HG03558 (cell line): ENCODE data around the gene UQCC3.
"Not testable (repeated sequence)": the region's sequence is repeated elsewhere in the genome, so short reads cannot be mapped to it uniquely, and the experiment has no call there.

Experiments used
- ATAC-seq: cut with Tn5 transposase; IDR thresholded peaks from one replicate; pipeline ENCODE4 v1.9.1; 2021; ENCODE audit warnings: moderate number of reproducible peaks; ENCODE audit not compliant: unreplicated experiment; ENCODE audit errors: extremely low read depth

The UQCC3 gene

DNA sequence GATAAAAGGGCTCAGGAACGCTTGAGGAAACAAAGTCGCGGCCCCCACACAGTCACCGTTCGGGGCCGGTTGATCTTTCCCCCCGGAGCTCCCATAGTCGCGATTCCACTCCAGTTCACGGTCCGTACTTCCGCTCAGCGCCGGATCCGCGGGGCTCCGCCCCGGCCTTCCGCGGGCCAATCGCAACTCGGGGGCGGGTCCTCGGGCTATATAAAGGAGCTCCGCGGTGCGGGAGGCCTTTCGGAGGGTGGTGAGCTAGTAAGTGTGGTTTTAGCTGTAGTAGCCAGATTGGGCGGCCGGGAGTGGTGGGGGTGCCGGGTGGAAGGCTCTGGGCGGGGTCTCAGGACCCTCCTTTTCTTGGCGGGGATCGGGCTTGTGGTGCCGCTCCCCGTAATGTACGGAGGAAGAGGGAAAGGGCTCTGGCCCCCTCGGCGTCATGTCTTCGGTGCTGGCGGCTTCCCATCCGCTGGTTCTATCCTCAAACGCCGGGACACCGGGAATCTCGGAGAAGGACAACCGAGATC, 6.3 kb upstream of the UQCC3 start, which contains the start of the genes C11orf98 and CSKMT:
C11orf98 (minus strand) TSS at position 136 of the 524 bp plus-strand sequence; CDS start at position 95, 41 bp downstream.
CSKMT (plus strand) TSS at position 238 of the 524 bp plus-strand sequence. CDS start 568 bp downstream, outside the sequence.
- ATAC-seq = peak; percentile 62

DNA sequence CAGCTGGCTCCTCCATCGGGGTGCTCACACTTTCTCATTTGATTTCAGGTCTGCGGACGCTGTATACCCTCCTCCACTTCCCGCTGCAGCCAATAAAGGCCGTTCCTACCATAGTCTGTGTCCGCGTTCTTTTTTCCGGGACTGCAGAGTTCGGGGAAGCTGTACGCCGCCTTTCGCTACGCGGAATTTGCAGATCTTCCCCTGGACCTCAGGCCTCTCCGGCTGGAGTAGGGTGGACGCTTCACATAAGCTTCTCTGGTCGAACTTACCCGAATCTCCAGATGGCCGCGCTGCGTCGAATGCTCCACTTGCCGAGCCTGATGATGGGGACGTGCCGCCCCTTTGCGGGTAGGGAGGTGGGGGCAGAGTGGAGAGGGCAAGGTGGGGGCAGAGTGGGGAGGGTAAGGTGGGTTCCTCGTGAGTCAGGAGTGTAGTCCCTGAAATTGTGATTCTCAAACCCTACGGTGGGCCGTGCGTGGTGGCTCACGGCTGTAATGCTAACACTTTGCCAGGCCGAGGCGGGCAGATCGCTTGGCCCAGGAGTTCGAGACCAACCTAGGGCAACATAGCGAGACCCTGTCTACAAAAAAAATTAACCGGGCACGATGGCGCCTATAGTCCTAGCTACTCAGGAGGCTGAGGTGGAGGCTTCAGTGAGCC, 5.7 kb upstream of the UQCC3 start:
- ATAC-seq = peak; percentile 17

DNA sequence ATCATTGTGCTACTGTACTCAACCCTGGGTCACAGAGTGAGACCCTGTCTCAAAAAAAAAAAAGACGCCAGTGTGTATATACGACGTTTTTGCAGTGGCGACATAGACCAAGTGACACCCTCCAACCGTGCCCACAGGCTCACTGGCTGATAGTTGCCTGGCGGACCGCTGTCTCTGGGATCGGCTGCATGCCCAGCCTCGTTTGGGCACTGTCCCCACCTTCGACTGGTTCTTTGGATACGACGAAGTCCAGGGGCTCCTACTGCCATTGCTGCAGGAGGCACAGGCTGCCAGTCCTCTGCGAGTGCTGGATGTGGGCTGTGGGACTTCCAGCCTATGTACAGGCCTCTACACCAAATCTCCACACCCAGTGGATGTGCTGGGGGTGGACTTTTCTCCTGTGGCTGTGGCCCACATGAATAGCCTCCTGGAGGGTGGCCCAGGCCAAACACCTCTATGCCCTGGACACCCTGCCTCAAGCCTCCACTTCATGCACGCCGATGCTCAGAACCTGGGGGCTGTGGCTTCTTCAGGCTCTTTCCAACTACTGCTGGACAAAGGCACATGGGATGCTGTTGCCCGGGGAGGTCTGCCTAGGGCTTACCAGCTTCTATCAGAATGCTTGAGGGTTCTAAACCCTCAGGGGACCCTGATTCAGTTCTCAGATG, 5.1 kb upstream of the UQCC3 start:
- ATAC-seq = no peak

DNA sequence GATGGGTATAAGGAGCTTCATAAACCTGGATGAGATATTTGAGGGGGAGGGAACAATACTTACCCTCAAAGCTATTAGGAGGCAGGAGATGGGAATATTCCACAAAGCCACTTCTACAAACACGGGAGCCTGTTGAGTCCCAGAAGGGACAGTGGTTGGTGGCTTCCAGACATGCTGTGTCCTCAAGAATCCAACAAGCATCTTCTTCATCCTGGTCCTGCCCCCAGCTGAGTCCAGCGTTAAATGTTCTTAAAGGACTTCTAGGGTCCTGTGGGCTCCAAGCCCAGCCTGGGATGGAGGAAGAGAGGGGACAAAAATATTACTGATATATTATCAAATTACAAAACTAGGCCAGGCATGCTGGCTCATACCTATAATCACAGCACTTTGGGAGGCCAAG, 4.0 kb upstream of the UQCC3 start:
- no peak for ATAC-seq

DNA sequence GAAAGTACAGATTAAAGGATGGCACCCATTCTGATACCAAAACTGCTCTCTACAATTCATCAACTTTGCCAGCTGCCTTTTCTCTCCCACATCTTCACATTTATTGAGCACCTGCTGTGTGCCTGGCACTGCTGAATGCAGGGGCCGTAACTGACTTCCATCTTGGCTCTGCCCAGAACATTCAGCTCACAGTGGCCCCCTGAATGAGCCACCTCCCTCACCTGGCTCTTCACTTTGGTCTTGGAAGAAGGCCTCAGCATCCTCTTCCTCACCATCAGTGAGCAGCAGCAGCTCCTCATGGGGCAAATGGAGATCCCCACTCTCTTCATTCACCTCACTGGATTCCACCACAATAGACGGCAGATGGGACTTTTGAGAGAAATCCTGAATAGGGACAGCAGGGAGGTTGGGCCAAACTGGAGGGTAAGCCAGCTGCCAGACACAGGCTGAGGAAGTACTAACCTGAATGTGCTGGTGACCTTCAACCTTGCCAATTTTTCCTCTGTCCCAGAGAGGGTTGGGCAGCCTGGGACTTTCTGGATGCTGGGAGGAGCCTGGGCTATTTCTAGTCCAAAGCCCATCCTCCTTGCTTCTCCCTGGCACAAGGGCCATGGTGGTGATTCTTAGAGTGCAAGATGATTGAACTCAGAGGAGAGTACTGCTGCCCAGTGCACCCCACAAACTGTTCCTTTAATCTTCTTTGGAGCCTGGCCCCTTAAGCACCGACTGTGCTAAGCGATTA, 1.9 kb upstream of the UQCC3 start:
- ATAC-seq = no peak

DNA sequence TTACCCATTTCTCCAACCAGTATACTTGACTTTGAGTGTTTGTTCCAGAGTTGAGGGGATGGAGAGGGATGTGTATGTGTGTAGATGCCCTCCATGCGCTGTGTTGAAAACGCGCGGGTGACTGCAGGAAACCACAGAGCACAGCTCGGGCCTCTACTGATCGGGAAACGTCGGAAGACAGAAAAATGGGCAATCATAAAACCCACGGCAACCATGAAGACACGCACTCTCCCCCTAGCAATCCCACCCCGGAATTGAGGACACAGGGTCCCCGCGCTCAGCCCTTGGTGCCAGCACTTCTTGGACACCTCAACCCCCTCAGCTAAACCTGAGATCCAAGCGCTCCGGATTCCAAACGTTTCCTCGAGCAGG, 251 bp upstream of the UQCC3 start:
- no peak for ATAC-seq

DNA sequence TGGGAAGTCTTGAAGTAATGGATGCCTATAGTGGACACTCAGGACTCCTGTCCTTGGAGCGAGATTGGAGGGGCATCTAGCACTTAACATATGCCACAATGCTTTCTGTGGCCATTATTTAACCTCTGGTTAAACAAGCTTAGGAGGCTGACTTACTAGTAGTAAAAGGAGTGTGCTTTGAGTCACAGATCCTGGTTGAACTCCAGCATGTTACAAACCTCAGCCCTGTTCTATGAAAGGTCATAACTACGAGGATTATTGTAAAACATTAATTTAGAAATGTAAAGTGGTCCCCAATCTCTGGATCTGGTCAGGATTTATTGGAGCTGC, 1.7 kb downstream of the UQCC3 start:
- ATAC-seq = no peak

DNA sequence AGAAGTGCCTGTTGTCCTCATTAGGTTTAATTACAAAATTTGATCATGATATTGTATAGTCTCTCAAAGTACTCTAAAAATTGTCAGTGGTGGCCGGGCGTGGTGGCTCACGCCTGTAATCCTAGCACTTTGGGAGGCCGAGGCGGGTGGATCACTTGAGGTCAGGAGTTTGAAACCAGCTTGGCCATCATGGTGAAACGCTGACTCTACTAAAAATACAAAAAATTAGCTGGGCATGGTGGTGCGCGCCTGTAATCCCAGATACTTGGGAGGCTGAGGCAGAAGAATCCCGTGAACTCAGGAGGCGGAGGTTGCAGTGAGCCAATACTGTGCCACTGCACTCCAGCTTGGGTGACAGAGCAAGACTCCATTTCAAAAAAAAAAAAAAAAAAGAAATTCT, 3.9 kb downstream of the UQCC3 start:
- not testable (repeated sequence) for ATAC-seq

DNA sequence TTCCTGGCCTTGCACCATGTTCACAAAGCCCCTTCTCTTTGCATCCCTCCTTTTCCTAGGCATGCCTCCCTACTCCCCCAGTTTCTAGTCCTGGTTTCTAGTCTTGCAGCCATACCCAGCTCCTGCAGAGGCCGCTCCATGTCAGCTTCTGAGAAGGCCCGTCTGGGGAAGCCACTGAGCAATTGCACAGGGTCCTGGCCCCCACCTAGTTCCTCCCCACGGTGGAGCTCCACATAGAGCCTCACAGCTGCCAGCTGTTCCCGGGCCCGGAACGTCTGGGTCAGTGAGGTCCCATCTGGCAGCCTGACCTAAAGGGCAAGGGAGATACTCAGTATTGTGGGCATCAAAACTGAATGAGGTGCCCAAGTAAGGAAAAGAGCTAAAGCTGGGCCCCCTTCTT, 5.2 kb downstream of the UQCC3 start:
- ATAC-seq = no peak

DNA sequence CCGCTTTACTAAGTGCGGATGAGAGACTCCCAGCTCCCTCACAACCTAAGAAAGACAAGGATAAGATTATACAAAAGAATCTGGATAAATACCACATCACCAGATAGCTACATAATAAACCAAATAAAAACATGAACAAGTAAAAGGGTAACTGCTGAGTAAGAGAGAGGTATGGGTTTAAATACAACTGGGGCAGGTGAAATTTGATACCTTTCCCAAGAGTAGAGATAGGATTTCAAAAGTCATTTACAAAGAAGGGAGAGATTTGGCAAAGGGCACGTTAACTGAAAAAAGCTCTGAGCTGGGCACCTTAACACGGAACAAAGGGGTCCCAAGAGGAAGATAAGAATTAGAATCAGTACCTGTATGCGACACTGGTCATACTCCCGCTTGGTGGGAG, 5.7 kb downstream of the UQCC3 start:
- ATAC-seq = no peak

DNA sequence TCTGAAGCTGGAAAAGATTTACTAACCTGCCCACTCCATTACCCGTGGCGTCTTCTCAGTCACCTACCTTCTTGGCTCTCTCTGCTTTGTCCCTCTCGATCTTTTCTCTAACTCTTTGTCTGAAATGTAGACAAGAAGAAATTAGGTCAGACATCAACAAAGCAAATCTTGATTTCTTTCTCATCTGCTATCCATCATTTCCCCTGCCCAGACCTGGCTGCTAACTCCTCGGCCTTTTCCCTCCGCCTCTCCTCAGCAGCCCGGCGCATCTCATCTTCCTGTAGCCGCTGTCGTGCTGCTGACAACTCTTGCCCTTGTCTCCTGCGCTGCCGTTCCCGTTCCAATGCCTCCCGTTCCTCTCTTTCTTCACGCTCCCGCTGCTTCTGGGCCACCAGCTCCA, 6.2 kb downstream of the UQCC3 start:
- no peak for ATAC-seq

DNA sequence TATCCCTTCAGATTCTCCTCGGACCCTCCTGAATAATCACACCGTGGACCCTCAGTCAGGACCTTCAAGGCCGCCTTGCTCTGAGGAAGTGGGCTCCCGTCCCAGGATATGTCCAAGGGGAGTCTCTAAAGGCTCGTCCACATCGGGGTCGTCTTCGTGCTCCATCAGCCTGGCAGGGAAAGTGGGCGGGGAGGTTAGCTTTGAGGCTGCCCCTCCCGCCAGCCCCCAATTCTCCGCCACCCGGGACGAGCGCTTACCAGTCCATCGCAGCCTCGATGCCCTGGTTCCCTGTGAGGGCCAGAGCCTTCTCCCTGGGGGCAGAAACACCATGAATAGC, 6.9 kb downstream of the UQCC3 start:
- ATAC-seq = no peak

DNA sequence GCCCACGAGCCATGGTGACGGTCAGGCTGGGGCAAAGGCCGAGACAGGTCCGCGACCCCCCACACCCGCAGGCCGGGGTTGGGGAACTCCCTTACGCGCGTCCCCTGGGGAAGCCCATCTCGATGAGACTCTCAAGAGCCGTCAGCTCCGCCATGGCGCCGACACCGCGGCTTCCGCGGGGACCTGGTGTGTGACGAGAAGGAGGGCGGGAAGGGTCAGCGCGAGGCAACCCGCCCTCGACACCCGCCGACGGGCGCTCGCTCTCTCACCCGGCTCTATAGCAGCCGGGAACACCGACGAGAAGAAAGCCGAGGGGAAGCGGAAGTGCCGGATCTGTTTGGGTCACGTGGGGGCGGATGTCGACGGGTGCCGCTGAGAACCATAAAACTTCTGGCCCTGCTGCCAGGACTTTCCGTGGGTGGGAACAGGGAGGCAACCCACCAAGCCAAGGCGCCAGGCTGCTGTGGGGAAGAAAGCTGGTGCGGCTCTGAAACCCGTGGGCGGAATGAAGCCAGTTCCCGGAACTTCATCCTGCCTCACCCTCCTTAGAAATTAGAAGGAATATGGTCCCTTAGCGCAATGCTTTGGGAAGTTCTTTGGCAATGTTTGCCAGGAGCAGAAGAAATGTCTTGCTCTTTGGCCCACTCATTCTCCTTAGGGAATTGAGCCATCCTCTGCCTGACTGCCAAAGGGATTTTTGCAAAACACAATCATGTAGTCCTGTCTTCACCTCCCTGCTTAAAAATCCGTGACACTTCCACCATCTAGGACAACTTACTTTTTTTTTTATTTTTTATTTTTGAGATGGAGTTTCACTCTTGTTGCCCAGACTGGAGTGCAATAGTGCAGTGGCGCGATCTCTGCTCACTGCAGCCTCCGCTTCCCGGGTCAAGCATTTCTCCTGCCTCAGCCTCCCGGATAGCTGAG, 7.6 kb downstream of the UQCC3 start, which contains the start of gene UBXN1:
UBXN1 (minus strand) TSS at position 304 of the 927 bp plus-strand sequence; CDS start at position 154, 150 bp downstream.
- no peak for ATAC-seq

DNA sequence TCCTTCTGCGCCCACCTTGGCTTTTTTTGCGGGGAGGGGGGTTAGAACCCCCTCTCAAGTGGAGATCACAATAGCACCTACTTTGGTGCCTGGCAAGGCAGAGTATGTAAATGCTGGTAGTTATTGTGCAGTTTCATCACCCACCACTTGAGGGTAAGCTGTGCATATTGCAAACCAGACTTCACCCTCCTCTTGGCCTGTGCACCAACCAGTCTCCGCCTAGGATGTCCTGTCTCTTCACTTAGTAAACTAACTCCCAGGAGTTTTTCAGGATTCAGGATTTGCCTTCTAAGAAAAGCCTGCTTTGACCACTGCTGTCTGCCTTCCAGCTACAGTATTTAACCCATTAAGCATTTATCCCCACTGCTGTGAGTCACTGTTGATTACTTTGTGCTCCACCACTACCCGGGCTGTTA, 9.4 kb downstream of the UQCC3 start:
- ATAC-seq = no peak

DNA sequence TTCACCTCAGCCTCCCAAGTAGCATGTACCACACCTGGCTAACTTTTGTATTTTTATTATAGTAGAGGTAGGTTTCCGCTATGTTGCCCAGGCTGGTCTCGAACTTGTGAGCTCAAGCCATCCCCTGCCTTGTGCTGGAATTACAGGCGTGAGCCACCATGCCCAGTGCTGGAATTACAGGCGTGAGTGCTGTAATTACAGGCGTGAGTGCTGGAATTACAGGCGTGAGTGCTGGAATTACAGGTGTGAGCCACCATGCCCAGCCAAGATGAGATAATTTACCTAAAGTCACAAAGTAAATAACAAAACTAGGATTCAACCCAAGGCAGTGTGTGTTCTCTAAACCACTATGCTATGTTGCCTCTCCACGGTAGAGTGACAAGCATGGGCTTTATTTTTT, 11.0 kb downstream of the UQCC3 start:
- ATAC-seq = no peak

DNA sequence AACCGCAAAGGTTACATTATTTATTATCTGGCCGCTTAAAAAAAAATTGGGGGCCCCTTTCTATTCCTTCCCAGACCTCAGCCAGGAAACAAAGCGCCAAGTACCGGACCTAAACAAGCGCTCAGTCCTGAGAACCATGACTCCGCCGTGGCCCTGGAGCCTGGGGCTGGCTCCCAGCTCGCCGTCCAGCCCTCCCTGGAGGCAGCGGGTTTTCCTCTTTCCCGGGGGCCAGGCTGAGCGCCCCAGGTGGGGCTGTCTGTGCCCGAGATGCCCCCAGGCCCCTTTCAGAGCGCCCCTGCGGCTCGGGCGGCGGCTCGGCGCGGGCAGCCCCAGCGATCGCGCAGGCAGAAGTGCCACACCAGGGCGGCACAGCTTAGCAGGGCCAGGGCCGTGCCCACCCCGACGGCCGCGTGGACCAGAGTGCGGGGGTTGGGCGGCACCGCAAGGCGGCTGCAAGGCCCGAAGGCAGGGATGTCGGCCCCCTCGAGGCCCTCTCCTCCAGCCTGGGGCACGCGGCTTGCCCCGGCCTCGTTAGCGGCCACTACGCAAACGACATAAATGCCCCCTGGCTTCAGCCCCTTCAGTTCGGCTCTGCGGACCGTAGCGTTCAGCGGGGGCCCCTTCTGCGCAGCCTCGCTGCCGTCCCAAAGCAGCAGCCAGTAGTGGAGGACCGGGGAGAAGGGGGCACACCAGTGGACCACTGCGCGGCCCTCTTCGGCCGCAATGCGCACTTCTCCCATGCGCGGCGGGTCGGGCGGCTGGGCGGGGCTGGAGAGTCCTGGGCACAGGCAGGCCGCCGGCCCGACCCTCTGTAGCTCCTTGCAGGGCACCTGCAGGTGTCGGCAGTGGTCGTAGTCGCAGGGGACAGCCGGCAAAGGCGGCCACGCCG, 16.3 kb downstream of the UQCC3 start:
- no peak for ATAC-seq

DNA sequence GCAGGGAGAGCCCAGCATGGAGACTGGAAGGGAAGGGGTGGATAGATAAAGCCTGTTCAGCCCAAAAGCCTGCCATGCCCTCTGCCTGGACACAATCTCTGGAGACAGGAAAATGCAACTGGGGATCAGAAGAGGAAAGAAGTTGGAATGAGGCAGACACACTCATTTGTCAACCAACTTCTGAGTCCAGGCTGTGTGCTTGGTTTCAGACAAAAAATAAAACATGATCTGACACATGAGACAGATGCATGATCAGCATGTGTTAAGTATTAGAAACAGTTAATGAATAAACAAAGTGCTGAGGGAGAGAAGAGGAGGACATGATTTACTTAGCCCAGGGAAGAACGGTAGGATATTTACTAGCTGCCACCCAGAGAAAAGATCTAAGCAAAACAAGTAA, 17.0 kb downstream of the UQCC3 start:
- no peak for ATAC-seq

DNA sequence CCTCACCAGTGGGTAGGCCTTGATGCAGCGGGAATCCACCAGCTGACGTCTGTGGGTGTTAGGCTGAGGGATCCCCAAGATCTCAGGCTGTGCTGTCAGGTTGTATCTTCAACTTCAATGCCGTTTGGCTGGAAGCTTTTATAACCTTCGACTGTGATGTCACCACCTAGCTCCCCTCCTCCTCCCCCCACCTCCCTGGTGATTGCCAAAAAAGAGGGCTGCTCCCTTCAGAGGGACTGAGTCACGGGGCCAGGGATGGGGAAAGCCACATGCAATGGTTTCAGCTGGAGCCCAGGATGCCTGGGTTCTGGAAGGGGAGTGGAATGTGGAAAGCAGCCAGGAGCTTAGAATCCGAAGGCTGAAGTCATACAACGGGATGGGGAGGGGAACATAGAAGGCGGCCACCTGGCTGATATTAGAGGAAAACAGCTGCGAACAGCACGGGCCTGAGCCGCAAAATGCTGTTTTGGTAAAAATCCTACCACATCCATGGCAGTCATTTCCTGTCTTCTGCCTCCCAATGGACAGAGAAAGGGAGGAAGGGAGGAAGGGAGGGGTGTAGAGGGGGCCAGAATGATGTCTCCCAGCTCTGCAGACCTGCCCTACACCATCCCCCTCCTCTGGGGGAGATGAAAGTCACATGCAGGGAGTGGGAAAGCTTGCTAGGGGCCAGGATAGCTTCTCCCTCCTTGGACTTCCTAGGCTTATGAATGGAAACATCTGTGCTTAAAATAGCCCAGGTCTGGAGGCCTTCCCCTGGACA, 18.1 kb downstream of the UQCC3 start, which contains the start of gene LRRN4CL:
LRRN4CL (minus strand) TSS at position 110 of the 763 bp plus-strand sequence. CDS start 1,022 bp downstream, outside the sequence.
- ATAC-seq = no peak
